ENCODE measurements around the gene KCNIP1.
"Not testable (repeated sequence)": the region's sequence is repeated elsewhere in the genome, so short reads cannot be mapped to it uniquely, and the experiment has no call there.

Gene KCNIP1

GRCh38 chr5:170545313-170545712, 41.5 kb downstream of the KCNIP1 start:
- Histone ChIP-seq H2BK5ac (ENCODE audit: low read length) (no peak overlapping the region), H3K4me1 (ENCODE audit: control insufficient read depth in 2 of 2, insufficient read depth in 1 of 2, low read depth in 1 of 2, low read length in 2 of 2) (peaks cover 0 to 3% of the 10 kb centered on the region in 2 donors), H3K18ac (ENCODE audit: low read length) (no peak overlapping the region), H3K9ac (ENCODE audit: low read depth, low read length, poor library complexity) (no peak overlapping the region), H3K27me3 (ENCODE audit: control insufficient read depth in 3 of 3, insufficient read depth in 3 of 3, low read depth in 1 of 3, low read length in 3 of 3) (no peaks in the 10 kb centered on the region), H3K9me3 (replicated peaks in 1 of 2; ENCODE audit: control insufficient read depth in 2 of 2, insufficient read depth in 1 of 2, low read depth in 1 of 2, low read length in 2 of 2) (no peaks in the 10 kb centered on the region), H2AFZ (ENCODE audit: low read length) (no peak overlapping the region), H3K4ac (ENCODE audit: low read length) (no peak overlapping the region), H3K4me3 (ENCODE audit: low read length in 2 of 2) (no peak overlapping the region), H3K36me3 (replicated peaks in 1 of 2; ENCODE audit: control insufficient read depth in 2 of 2, insufficient read depth in 2 of 2, low read length in 2 of 2) (no peaks in the 10 kb centered on the region), H4K8ac (ENCODE audit: low read depth, low read length) (no peak overlapping the region), H3K27ac (replicated peaks; ENCODE audit: low read length) (no peak overlapping the region), H2BK15ac (ENCODE audit: low read length) (no peak overlapping the region), H3K79me1 (ENCODE audit: low read depth, low read length) (no peaks in the 10 kb centered on the region), H4K91ac (ENCODE audit: low read depth, low read length, poor library complexity) (no peak overlapping the region), H2AK5ac (ENCODE audit: low read depth, low read length) (no peak overlapping the region), H2BK120ac (ENCODE audit: low read depth, low read length) (no peak overlapping the region), H3K23ac (ENCODE audit: low read depth, low read length, poor library complexity) (no peak overlapping the region), H2BK12ac (ENCODE audit: low read length) (no peak overlapping the region), H3K4me2 (ENCODE audit: insufficient read depth, low read length, poor library complexity, severe bottlenecking) (no peak overlapping the region), H3K14ac (ENCODE audit: low read length) (no peak overlapping the region)
- no peak for DNase-seq (ENCODE audit: low spot score)
- WGBS, 2 donors (ENCODE audit: extremely low coverage in 2 of 2, insufficient read length in 2 of 2, insufficient replicate concordance in 1 of 2) = no CpG with 5 or more reads among the region's 2 CpGs

- Histone ChIP-seq H4K8ac (ENCODE audit: low read depth, low read length) (no peak overlapping the region), H2AK5ac (ENCODE audit: low read depth, low read length) (no peak overlapping the region), H4K91ac (ENCODE audit: low read depth, low read length, poor library complexity) (no peak overlapping the region), H3K9ac (ENCODE audit: low read depth, low read length, poor library complexity) (no peak overlapping the region), H3K4ac (ENCODE audit: low read length) (no peak overlapping the region), H2BK15ac (ENCODE audit: low read length) (no peak overlapping the region), H3K4me1 (ENCODE audit: control insufficient read depth in 2 of 2, insufficient read depth in 1 of 2, low read depth in 1 of 2, low read length in 2 of 2) (peaks cover 0 to 3% of the 10 kb centered on the region in 2 donors), H3K36me3 (replicated peaks in 1 of 2; ENCODE audit: control insufficient read depth in 2 of 2, insufficient read depth in 2 of 2, low read length in 2 of 2) (no peaks in the 10 kb centered on the region), H3K14ac (ENCODE audit: low read length) (no peak overlapping the region), H3K27ac (replicated peaks; ENCODE audit: low read length) (no peak overlapping the region), H3K18ac (ENCODE audit: low read length) (no peak overlapping the region), H3K4me3 (ENCODE audit: low read length in 2 of 2) (no peak overlapping the region), H2BK5ac (ENCODE audit: low read length) (no peak overlapping the region), H2BK12ac (ENCODE audit: low read length) (no peak overlapping the region), H2BK120ac (ENCODE audit: low read depth, low read length) (no peak overlapping the region), H3K4me2 (ENCODE audit: insufficient read depth, low read length, poor library complexity, severe bottlenecking) (no peak overlapping the region), H3K23ac (ENCODE audit: low read depth, low read length, poor library complexity) (no peak overlapping the region), H3K27me3 (ENCODE audit: control insufficient read depth in 3 of 3, insufficient read depth in 3 of 3, low read depth in 1 of 3, low read length in 3 of 3) (no peaks in the 10 kb centered on the region), H3K9me3 (replicated peaks in 1 of 2; ENCODE audit: control insufficient read depth in 2 of 2, insufficient read depth in 1 of 2, low read depth in 1 of 2, low read length in 2 of 2) (no peaks in the 10 kb centered on the region), H2AFZ (ENCODE audit: low read length) (no peak overlapping the region), H3K79me1 (ENCODE audit: low read depth, low read length) (no peaks in the 10 kb centered on the region)
- WGBS, 2 donors (ENCODE audit: extremely low coverage in 2 of 2, insufficient read length in 2 of 2, insufficient replicate concordance in 1 of 2) = no CpG with 5 or more reads among the region's 1 CpG
- DNase-seq (ENCODE audit: low spot score) = no peak
Measured at GRCh38 chr5:170545811-170546210, 42.0 kb downstream of the KCNIP1 start.

- Histone ChIP-seq H3K14ac (ENCODE audit: low read length) (no peak overlapping the region), H2AFZ (ENCODE audit: low read length) (no peak overlapping the region), H3K36me3 (replicated peaks in 1 of 2; ENCODE audit: control insufficient read depth in 2 of 2, insufficient read depth in 2 of 2, low read length in 2 of 2) (no peaks in the 10 kb centered on the region), H2BK12ac (ENCODE audit: low read length) (no peak overlapping the region), H4K8ac (ENCODE audit: low read depth, low read length) (no peak overlapping the region), H3K9me3 (replicated peaks in 1 of 2; ENCODE audit: control insufficient read depth in 2 of 2, insufficient read depth in 1 of 2, low read depth in 1 of 2, low read length in 2 of 2) (no peaks in the 10 kb centered on the region), H2BK120ac (ENCODE audit: low read depth, low read length) (no peak overlapping the region), H4K91ac (ENCODE audit: low read depth, low read length, poor library complexity) (no peak overlapping the region), H2AK5ac (ENCODE audit: low read depth, low read length) (no peak overlapping the region), H3K4me3 (ENCODE audit: low read length in 2 of 2) (no peak overlapping the region), H3K4me2 (ENCODE audit: insufficient read depth, low read length, poor library complexity, severe bottlenecking) (no peak overlapping the region), H3K9ac (ENCODE audit: low read depth, low read length, poor library complexity) (no peak overlapping the region), H3K23ac (ENCODE audit: low read depth, low read length, poor library complexity) (no peak overlapping the region), H2BK5ac (ENCODE audit: low read length) (no peak overlapping the region), H3K79me1 (ENCODE audit: low read depth, low read length) (no peaks in the 10 kb centered on the region), H3K18ac (ENCODE audit: low read length) (no peak overlapping the region), H3K27me3 (ENCODE audit: control insufficient read depth in 3 of 3, insufficient read depth in 3 of 3, low read depth in 1 of 3, low read length in 3 of 3) (no peaks in the 10 kb centered on the region), H3K27ac (replicated peaks; ENCODE audit: low read length) (no peak overlapping the region), H3K4me1 (ENCODE audit: control insufficient read depth in 2 of 2, insufficient read depth in 1 of 2, low read depth in 1 of 2, low read length in 2 of 2) (peaks cover 0 to 3% of the 10 kb centered on the region in 2 donors), H3K4ac (ENCODE audit: low read length) (no peak overlapping the region), H2BK15ac (ENCODE audit: low read length) (no peak overlapping the region)
- WGBS, 2 donors (ENCODE audit: extremely low coverage in 2 of 2, insufficient read length in 2 of 2, insufficient replicate concordance in 1 of 2) = no CpG with 5 or more reads among the region's 4 CpGs
- no peak for DNase-seq (ENCODE audit: low spot score)
Measured at GRCh38 chr5:170546282-170546681, 42.5 kb downstream of the KCNIP1 start.

GRCh38 chr5:170550382-170550781, 46.6 kb downstream of the KCNIP1 start:
- not testable (repeated sequence) for H3K27ac ChIP-seq (replicated peaks; ENCODE audit: low read length); H2BK5ac ChIP-seq (ENCODE audit: low read length); H4K8ac ChIP-seq (ENCODE audit: low read depth, low read length); H3K23ac ChIP-seq (ENCODE audit: low read depth, low read length, poor library complexity); H3K14ac ChIP-seq (ENCODE audit: low read length); H3K4me1 ChIP-seq (ENCODE audit: control insufficient read depth in 2 of 2, insufficient read depth in 1 of 2, low read depth in 1 of 2, low read length in 2 of 2); H3K18ac ChIP-seq (ENCODE audit: low read length); H2AFZ ChIP-seq (ENCODE audit: low read length); H2AK5ac ChIP-seq (ENCODE audit: low read depth, low read length); H3K4me2 ChIP-seq (ENCODE audit: insufficient read depth, low read length, poor library complexity, severe bottlenecking); H3K4ac ChIP-seq (ENCODE audit: low read length); H3K9me3 ChIP-seq (replicated peaks in 1 of 2; ENCODE audit: control insufficient read depth in 2 of 2, insufficient read depth in 1 of 2, low read depth in 1 of 2, low read length in 2 of 2); H3K36me3 ChIP-seq (replicated peaks in 1 of 2; ENCODE audit: control insufficient read depth in 2 of 2, insufficient read depth in 2 of 2, low read length in 2 of 2); H2BK120ac ChIP-seq (ENCODE audit: low read depth, low read length); H3K9ac ChIP-seq (ENCODE audit: low read depth, low read length, poor library complexity); H2BK15ac ChIP-seq (ENCODE audit: low read length); DNase-seq (ENCODE audit: low spot score); H2BK12ac ChIP-seq (ENCODE audit: low read length); H4K91ac ChIP-seq (ENCODE audit: low read depth, low read length, poor library complexity); H3K79me1 ChIP-seq (ENCODE audit: low read depth, low read length); H3K27me3 ChIP-seq (ENCODE audit: control insufficient read depth in 3 of 3, insufficient read depth in 3 of 3, low read depth in 1 of 3, low read length in 3 of 3); H3K4me3 ChIP-seq (ENCODE audit: low read length in 2 of 2)
- WGBS, 2 donors (ENCODE audit: extremely low coverage in 2 of 2, insufficient read length in 2 of 2, insufficient replicate concordance in 1 of 2) = no CpG with 5 or more reads among the region's 1 CpG

Measured in neuronal stem cell (in vitro differentiated cells).